HG03354 (cell line): ENCODE results near the gene TAF3.

ENCODE experiments used
- ATAC-seq: cut with Tn5 transposase; IDR thresholded peaks from one replicate; pipeline ENCODE4 v1.9.1; 2021; ENCODE audit warnings: mild to moderate bottlenecking; ENCODE audit not compliant: unreplicated experiment, poor library complexity, severe bottlenecking

The TAF3 gene

GRCh38 chr10:7862121-7862514 is 43.8 kb downstream of the TAF3 start:
- ATAC-seq: no peak

GRCh38 chr10:7866176-7866575 is 47.9 kb downstream of the TAF3 start:
- ATAC-seq: no peak

- ATAC-seq: no peak
These were observed 53.7 kb downstream of the TAF3 start for GRCh38 chr10:7872041-7872442.

- no peak for ATAC-seq
These were observed 56.6 kb downstream of the TAF3 start for GRCh38 chr10:7874864-7875263.

GRCh38 chr10:7876541-7877127 is 58.3 kb downstream of the TAF3 start:
- no peak for ATAC-seq

DNA sequence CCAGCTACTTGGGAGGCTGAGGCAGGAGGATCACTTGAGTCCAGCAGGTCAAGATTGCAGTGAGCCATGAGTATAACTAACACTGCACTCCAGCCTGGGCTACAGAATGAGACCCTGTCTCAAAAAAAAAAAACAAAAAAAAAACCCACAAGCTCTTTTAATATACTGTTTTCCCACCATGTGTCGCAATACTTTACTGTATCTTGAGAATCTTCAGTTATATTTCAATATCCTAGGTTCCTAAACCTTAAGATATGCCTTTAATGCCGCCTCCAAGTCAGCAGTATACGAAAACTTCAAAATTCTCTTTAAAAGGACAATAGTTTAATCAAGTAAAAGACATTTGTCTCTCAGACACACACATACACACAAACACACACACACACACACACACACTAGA is 62.8 kb downstream of the TAF3 start:
- no peak for ATAC-seq

DNA sequence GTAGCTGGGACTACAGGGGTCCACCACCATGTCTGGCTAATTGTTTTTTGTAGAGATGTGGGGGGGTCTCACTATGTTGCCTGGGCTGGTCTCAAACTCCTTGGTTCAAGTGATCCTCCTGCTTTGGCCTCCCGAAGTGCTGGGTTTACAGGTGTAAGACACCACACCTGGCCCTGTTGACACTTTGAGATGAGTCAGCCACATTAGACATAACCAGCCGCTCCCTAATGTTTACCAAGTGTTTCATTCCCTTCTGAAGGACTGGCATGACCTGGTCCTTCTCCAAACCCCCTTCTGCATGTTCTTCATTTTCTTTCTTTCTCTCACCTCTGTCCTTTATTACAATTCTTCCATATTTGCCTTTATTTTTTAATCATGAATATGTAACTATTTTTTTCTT is 67.8 kb downstream of the TAF3 start:
- ATAC-seq: no peak

DNA sequence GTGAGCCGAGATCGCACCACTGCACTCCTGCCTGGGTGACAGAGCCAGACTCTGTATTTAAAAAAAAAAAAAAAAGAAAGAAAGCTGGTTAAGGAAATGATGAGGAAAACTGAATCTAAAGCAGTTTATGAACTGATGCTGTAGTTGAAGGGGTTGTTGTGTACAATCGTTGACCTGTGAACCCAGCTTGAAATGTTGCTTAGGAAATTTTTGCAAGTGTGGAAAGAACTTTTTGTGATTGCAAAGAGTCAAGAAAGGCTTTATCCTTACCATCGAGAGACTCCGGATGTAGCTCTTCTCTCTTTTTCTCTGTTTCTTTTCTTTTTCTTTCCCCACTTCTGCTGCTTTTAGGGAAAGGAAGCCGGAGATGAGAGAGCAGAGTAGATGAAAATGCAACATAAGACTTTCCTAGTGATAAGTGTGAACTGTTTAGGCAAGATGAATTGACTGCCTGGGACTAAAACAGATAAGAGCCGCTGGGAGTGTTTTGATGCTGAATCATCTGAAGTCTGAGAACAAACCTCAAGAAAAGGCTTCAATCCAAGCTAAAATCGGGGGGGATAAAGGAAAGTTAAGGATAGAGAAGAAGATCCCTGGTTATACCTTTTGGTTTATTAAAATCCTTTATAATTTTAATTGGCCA is 69.0 kb downstream of the TAF3 start:
- no peak for ATAC-seq

GRCh38 chr10:7889947-7890542 is 71.7 kb downstream of the TAF3 start:
- ATAC-seq: peak; percentile 51

GRCh38 chr10:7890781-7891180 is 72.5 kb downstream of the TAF3 start:
- no peak for ATAC-seq

DNA sequence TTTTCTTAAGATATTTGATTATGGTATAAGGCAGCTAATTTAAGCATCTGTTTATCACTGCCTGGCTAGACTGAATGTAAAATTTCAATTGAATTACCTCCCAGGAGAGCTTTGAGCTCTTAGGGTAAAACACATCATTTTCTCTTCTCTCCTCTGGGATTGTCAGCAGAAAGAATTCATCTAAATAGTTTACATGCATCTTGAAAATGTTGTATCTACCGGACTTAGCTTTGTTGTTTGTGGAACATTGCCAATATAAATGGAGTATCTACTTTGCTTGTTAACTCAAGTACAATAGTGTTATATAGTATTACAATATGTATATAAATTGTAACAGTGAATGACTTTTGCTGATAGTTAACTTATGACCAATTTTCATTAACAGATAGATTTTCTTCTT is 73.3 kb downstream of the TAF3 start:
- ATAC-seq: no peak

- no peak for ATAC-seq
These were observed 73.8 kb downstream of the TAF3 start for GRCh38 chr10:7892146-7892545.

DNA sequence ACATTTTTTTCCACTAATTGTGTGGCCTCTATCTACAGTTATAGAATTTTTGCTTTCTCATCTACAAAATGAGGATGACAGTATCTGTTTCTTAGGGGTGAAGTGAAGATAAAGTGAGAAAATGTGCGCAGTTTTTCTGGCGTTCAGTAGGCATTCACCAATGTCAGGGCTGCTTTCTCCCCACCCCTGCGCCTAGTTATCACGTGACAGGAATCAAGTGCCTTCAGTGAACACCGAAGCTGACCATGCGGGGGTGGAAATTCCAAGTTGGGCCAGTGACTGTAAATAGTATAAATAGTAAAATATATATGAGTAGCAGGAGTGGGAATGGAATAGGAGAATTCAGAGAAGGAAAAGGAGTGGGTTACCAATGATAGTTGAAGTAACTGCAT is 77.4 kb downstream of the TAF3 start:
- ATAC-seq: no peak

GRCh38 chr10:7896297-7896696 is 78.0 kb downstream of the TAF3 start:
- no peak for ATAC-seq

DNA sequence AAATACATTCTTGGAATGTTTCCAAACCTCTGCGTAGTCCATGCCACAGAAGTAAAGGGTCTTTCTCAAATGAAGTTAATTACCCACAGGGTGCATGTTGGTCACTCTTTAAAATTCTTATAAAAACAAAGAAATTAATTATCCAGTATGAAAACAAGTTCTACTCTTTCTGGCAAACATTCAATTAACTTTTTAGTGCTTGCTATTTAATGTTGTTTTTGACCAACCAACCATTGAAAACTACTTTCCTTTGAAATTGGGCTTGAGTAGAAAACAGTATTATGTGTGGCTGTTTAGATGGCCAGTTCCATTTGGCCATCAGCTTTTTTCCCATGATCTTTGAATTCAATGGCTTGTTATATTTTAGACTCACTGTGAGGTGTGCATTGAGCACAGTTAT is 83.0 kb downstream of the TAF3 start:
- ATAC-seq: no peak

DNA sequence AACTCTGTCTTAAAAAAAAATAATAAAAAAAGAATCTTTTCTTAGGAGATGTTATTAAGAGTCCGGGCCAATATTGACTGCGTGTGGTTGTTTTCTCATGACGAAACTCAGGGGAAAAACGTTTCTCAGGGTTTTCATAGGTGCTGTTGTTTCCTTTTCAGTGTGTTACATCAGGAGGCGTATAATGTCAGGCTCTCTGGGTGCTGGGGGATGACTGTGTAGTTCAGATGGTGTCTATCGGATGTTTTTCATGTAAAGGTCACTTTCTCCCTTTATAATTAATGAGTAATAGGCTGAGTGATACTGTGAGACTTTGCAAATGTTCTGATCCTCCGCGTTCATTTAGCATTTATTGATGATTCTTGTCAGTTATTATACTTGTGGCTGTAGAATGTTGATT is 84.1 kb downstream of the TAF3 start:
- ATAC-seq: no peak

- ATAC-seq: no peak
These were observed 85.5 kb downstream of the TAF3 start for GRCh38 chr10:7903851-7904250.

DNA sequence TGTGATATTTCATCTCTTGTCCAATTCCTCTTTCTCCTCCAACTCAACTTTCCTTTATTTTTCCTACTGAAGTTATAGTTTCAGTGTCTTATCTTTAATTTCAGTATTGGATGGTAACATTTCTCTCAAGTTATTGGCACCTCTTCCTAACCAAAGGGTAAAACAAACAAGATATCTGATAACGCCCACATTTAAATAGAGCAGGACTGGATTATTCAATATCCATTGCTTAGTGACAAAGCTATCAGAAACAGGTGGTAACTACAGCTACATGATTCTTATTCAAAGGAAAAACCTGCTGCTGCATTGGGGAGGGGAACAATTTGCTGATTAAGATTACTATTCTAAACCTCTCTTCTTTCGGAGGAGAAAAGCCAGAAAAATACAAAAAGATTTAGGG is 87.8 kb downstream of the TAF3 start:
- ATAC-seq: no peak

- no peak for ATAC-seq
These were observed 90.4 kb downstream of the TAF3 start for GRCh38 chr10:7908541-7909210.

DNA sequence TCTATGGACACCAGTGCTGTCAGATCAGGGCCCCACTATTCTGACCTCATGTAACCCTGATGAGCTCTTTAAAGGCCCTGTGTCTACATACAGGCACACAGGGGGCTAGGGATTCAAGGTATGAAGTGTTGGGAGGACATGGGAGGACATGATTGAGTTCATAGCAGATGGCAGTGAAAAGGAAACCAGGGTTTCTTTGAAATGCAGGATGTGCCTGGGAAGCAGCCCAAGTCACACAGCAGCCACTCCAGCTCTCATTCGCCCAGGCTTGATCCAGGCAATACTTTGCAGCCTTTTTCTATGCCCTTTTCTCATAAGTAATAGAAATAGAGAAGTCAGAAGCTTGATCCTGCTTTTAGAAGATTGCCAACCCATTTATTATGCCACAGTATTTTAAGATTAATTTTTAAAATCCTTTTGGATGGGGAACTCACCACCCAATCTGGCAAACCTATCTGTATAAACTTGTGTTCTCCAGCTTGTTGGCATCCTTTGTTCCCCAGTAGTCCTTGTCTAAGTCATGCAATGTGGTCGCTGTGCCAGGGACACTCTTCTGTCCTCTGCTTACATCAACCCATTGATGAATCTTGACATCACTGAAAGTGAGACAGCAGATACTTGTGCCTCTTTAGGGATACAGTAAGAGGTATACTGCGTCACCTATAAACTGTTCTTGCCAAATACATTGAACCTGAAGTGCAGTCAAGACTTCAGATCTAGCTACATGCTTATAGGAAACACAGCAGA is 95.0 kb downstream of the TAF3 start:
- ATAC-seq: no peak
